Subcutaneous adipose tissue (tissue), 4 donors: ENCODE results near the gene KIF21A. TPM values are rescaled to one million over a fixed set of nuclear protein-coding genes. Genes with fewer than 3 reads are reported as not detected.

Source experiments
- CTCF ChIP-seq: fragments of 450-650 bp; IDR thresholded peaks from one replicate; pipeline ENCODE4 v1.5.1; 2016; ENCODE audit warnings: low read depth, mild to moderate bottlenecking, control low read depth, antibody characterized with exemption, moderate library complexity
- total RNA-seq, 4 donors: library from RNA; depleted of rRNA; stranded (reverse); fragments of >200 nt; gene quantifications; one replicate each; pipeline ENCODE4 v1.1.0, GENCODE V29; 2016

Gene KIF21A
- total RNA-seq, 4 donors from 2014 or later: 9.2 to 27.1 (median 20.8) TPM

- no peak for TF ChIP-seq CTCF
Observed at GRCh38 chr12:39441963-39442830, 723 bp downstream of the KIF21A start.

GRCh38 chr12:39441189-39441962, 1.5 kb downstream of the KIF21A start:
- no peak for TF ChIP-seq CTCF

GRCh38 chr12:39440781-39441180, 2.1 kb downstream of the KIF21A start:
- TF ChIP-seq CTCF: no peak

DNA sequence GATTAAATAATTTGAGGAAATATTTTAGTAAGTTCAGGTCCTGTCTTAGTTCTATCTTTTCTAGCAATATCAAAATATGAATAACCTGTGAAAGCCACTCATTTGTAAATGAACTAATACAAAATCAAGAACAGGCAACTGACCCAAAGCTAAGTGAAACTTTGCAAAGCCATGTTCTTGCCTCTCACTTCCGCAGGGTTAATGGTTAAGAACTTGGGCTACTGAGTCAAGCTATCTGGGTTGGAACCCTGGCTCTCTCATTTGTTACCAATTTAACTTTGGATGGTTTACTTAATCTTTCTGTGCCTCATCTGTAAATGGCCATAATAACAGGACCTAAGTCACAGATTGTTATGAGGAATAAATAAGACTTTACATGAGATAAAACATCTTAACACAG, 2.8 kb downstream of the KIF21A start:
- no peak for TF ChIP-seq CTCF

DNA sequence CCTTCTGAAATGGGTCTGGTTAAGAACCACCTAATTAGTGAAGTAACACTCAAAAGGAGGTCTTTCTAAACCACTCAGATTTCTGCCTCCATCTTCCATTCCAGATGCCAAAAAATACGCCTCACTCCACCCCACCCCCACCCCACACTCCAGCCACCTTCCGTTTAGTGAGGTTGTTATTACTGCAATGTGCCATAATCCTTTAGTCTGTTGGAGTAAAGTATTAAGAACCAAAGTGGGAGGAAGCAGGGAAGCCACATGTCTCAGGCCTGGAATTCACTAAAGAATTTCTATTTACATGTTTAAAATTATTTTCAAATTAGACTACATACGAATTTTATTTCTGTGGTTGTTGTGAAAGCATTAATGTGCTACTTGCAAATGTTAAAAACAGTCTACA, 7.4 kb downstream of the KIF21A start:
- TF ChIP-seq CTCF: no peak

DNA sequence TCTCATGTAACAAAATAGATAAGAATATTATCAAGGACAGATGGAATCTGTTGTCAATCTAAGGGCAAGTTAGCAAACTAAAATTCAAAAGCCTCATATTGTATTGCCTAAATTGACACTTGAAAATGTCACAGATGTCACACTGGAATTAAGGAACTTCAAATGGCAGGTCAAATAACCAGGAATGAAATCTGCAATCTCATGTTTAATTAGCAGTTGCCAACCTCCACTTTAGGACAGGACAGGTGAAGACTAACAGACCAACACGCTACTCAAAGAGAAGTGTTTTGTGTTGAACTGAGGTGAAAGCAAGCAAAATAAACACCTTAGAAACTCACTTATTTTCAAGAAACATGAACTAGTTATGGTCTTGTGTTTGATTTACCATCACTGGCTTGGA, 11.1 kb downstream of the KIF21A start:
- TF ChIP-seq CTCF: no peak
